Esophagus muscularis mucosa (tissue), 3 donors: ENCODE data around the gene BLCAP.

ENCODE experiments used
- POLR2AphosphoS5 ChIP-seq, 2 donors: sonication (generic); formaldehyde crosslinking; IDR thresholded peaks; one replicate each; pipeline ENCODE4 v1.6.1; 2017; ENCODE audit warnings: antibody characterized with exemption in 2 of 2
- TF ChIP-seq, protein P1 (sequence below), 3 experiments: fragments of 200-600 bp in 2 of 3; fragments of 450-650 bp in 1 of 3; sonication (generic) in 2 of 3; IDR thresholded peaks; one replicate each; pipeline ENCODE4 v1.5.1; 2017 to 2019; ENCODE audit warnings: antibody characterized with exemption in 3 of 3, mild to moderate bottlenecking in 2 of 3, moderate library complexity in 1 of 3

- TF ChIP-seq, protein P1, sequence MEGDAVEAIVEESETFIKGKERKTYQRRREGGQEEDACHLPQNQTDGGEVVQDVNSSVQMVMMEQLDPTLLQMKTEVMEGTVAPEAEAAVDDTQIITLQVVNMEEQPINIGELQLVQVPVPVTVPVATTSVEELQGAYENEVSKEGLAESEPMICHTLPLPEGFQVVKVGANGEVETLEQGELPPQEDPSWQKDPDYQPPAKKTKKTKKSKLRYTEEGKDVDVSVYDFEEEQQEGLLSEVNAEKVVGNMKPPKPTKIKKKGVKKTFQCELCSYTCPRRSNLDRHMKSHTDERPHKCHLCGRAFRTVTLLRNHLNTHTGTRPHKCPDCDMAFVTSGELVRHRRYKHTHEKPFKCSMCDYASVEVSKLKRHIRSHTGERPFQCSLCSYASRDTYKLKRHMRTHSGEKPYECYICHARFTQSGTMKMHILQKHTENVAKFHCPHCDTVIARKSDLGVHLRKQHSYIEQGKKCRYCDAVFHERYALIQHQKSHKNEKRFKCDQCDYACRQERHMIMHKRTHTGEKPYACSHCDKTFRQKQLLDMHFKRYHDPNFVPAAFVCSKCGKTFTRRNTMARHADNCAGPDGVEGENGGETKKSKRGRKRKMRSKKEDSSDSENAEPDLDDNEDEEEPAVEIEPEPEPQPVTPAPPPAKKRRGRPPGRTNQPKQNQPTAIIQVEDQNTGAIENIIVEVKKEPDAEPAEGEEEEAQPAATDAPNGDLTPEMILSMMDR (IDR thresholded peaks at IDR 0.05) = no peak
- TF ChIP-seq POLR2AphosphoS5 (IDR thresholded peaks at IDR 0.05) = no peak
Measured at GRCh38 chr20:37492096-37492625, 35.5 kb downstream of the BLCAP start.
